GM12875 (cell line): ENCODE measurements around the gene MYO5C.

Experiments
- H3K4me3 ChIP-seq: one replicate; pipeline ENCODE4 v1.5.1; 2011; ENCODE audit warnings: low read depth, low read length, control low read depth
- CTCF ChIP-seq: IDR thresholded peaks from 2 replicates; pipeline ENCODE4 v1.5.1; 2011; ENCODE audit warnings: low read depth, mild to moderate bottlenecking, control low read depth, inconsistent platforms, low read length, moderate library complexity, borderline replicate concordance; ENCODE audit not compliant: insufficient read depth

The MYO5C gene

GRCh38 chr15:52148403-52148802, 147.2 kb downstream of the MYO5C start:
- no peak for TF ChIP-seq CTCF
- H3K4me3 ChIP-seq = no peak overlapping the region

- H3K4me3 ChIP-seq = no peak overlapping the region
- TF ChIP-seq CTCF = no peak
Observed at GRCh38 chr15:52146776-52147175, 148.8 kb downstream of the MYO5C start.

- no peak for TF ChIP-seq CTCF
- no peak overlapping the region for H3K4me3 ChIP-seq
Observed at GRCh38 chr15:52146261-52146660, 149.3 kb downstream of the MYO5C start.

- H3K4me3 ChIP-seq = no peak overlapping the region
- TF ChIP-seq CTCF = no peak
Observed at GRCh38 chr15:52144656-52145178, 150.9 kb downstream of the MYO5C start.

- no peak overlapping the region for H3K4me3 ChIP-seq
- no peak for TF ChIP-seq CTCF
Observed at GRCh38 chr15:52143873-52144272, 151.7 kb downstream of the MYO5C start.
